HG03196 (cell line): ENCODE data around the gene CD96.
"Not testable (repeated sequence)": the region's sequence is repeated elsewhere in the genome, so short reads cannot be mapped to it uniquely, and the experiment has no call there.

Experiments used
- ATAC-seq: cut with Tn5 transposase; IDR thresholded peaks from one replicate; pipeline ENCODE4 v1.9.1; 2021; ENCODE audit not compliant: unreplicated experiment

CD96 gene

DNA sequence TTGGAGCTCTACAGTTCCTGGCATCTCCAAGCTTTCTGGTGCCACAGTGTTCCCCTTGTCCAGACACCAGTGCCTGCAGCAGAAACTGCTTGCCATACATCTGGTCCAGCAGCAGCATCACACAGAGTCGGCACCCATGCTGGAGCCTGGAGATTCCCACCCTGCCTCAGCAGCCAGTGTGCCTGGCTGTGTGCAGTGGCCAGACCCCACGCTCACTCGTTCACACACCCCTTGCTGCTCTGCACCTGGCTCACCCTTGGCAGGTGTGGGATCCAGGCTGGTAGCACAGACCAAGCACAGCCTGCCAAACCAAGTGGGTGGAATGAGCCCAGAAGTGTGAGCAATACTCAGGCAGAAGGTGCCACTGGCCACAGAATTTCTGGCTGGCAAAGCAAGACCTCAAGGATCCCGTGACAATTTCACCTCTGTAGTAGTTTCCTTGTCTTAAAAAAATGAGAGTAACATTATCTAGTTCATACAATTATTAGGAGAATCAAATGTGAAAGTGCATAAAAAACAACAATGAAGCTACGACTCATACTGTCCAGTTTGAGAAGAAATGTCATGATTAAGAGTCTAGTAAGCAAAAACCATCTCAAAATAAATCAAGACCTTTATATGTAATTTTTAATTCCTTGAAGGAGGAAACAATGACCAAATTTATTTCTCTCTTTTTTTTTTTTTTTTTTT lies 76.1 kb downstream of the CD96 start:
- no peak for ATAC-seq

DNA sequence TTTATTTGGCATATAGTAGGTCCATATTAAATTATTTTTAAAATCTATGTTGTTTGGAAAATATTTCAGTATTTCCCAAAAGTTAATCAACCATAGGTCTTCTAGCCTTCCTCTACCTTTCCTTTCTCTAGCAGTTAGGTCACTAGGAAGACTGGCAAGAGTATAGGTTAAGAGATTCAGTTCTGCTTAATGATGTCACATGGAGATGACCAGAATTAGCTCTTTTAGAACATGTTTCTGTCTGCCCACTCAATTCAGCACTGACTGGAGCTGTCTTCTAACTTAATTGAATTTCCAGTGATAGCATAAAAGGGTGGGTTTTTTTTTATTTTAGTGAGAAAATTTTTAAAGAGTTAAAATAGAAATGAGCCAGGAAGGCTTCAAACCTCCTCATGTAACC lies 76.9 kb downstream of the CD96 start:
- ATAC-seq: no peak

DNA sequence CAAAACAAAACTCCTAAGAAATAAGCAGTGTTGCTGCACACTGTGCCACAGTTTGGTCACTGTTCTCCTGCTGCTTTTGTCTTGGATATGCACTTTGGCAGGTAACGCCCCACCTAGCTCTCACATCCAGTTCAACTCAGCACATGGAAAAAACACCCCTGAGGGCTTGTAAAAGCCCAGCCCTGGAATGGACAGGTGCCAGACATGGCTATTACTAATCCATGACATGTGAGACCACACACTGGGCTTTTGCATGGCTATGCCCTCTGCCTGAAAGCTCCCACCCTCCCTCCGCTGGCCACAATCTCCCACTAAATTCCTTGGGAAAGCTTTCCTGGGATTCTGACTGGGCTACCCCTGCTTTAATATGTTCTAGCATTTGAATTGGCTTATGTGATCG lies 77.8 kb downstream of the CD96 start:
- no peak for ATAC-seq

DNA sequence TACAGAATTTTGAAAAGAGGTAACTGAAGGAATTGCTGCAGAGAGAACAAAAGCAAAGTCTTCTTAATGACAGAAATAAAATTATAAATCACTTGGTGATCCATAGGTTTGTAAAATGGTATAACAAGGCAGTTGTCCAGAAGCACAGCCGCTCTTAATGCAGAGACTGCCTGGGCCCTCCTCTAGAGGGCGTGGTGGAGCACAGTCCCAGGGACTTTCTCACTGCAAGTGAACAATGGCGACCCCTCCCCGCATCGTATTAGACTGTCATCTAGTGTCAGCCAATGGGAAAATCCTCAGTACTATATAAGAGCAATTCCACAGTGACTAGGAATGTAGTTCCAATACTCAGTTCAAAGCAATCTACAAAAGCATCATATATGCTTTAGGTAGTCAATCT lies 79.5 kb downstream of the CD96 start:
- no peak for ATAC-seq

DNA sequence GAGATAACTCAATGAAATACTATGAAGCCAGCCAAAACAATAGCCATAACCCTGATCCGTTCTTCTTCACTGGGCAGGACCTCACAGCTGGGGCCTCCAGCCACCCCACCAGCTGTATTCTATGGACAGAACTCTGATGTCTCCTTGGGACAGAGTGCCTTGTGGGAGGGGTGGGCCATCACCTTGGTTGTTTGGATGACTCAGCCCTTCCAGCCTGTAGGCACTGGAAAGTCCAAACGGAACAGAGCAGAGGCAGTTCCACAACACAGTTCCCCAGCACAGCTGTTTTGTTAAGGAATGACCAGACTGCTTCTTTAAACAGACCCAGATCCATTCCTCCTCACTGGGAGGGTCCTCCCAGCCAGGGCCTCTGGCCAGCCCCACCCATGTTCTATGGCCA lies 85.1 kb downstream of the CD96 start:
- ATAC-seq: no peak

DNA sequence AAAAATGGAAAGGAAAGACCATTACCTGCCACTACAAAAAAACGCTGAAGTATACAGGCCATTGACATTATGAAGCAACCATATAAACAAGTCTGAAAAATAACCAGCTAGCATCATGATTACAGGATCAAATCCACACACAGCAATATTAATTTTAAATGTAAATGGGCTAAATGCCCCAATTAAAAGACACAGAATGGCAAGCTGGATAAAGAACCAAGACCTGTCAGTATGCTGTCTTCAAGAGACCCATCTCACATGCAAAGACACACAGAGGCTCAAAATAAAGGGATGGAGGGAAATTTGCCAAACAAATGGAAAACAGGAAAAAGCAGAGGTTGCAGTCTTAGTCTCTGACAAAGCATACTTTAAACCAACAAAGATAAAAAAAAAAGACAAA lies 87.0 kb downstream of the CD96 start:
- ATAC-seq: not testable (repeated sequence)

DNA sequence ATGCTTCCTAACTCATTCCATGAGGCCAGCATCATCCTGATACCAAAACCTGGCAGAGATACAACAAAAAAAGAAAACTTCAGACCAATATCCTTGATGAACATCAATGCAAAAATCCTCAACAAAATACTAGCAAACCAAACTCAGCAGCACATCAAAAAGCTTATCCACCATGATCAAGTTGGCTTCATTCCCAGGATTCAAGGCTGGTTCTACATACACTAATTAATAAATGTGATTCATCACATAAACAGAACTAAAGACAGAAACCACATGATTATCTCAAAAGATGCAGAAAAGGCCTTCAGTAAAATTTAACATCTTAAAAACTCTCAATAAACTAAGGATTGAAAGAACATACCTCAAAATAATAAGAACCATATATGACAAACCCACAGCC lies 88.6 kb downstream of the CD96 start:
- not testable (repeated sequence) for ATAC-seq

DNA sequence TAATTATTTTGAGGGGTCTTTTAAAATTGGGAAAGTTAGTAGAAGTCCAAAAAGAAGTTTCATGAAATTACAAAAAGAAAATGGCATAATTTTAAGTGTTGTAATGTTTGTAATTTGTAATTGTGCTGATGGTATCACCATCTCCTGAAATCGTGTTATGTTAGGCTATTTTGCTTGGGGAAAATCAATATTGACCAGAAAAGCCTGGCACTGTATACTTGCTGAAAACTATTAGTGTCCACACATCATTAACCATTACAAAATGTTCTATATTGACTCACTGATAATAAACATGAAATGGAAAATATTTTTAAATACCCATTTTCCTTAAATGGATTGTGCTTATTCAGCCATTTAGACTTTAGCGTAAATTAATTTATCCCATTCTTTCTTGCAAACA lies 93.4 kb downstream of the CD96 start:
- no peak for ATAC-seq

DNA sequence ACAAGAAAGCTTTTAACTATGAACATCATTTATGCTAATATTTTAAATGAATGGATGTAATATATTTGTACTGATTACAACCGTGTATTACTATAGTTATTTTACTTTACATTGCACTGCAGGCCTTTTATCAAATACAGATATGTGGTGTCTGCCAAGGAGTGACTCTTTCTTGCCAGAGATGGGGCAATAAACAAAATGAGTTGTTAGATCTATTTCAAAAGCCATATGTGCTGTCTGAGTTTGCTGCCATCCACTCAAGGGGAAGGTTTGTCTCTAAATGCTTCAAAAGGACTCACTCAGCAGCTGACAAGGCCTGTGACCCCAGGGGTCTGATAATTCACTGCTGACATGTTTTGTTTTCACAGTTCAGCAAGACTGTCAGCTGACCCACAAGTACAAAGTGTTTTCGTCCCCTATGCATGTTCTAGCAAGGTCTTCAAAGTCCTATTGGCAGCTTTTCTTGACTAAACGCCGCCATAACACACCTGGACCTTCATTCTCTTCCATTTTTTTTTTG lies 94.4 kb downstream of the CD96 start:
- ATAC-seq: no peak

DNA sequence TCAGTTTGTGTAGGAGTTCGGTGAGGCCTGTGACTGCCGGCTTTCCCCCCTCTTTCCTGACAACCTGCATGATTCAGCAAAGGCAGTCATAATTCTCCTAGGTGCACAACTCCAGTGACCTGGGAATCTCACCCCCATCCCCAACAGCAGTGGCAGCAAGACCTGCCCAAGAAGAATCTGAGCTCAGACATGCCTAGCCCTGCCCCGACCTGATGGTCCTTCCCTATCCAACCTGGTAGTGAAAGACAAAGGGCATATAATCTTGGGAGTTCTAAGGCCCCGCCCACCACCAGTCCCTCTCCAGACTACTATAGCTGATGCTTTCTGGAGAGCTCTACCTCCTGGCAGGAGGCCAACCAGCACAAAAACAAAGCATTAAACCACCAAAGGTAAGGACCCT lies 97.3 kb downstream of the CD96 start:
- no peak for ATAC-seq

DNA sequence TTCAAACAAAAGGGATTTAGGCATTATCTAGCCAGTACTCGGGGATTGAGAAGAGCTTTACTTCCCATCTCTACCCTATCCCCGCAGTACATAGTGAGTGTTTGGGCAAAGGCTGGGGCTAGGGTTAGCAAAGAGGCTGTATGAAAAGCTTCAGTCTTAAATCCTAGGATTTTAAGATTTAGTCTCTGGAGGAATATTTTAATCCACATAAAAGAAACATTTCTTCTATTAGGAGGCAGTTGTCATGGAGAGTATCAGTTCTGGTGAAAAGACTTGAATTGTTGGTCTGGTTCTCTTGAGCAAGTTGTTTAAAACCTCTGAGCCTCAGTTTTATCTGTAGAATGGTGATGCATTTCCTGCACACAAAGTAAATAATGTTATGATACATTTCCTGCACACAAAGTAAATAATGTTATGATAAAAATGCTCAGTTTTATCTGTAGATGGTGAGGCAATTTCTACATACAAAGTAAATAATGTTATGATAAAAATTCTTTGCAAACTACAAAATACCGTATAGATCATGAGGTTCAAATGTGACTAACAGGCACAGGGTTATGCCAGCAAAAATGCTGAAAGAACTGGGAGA lies 107.1 kb downstream of the CD96 start:
- ATAC-seq: no peak

DNA sequence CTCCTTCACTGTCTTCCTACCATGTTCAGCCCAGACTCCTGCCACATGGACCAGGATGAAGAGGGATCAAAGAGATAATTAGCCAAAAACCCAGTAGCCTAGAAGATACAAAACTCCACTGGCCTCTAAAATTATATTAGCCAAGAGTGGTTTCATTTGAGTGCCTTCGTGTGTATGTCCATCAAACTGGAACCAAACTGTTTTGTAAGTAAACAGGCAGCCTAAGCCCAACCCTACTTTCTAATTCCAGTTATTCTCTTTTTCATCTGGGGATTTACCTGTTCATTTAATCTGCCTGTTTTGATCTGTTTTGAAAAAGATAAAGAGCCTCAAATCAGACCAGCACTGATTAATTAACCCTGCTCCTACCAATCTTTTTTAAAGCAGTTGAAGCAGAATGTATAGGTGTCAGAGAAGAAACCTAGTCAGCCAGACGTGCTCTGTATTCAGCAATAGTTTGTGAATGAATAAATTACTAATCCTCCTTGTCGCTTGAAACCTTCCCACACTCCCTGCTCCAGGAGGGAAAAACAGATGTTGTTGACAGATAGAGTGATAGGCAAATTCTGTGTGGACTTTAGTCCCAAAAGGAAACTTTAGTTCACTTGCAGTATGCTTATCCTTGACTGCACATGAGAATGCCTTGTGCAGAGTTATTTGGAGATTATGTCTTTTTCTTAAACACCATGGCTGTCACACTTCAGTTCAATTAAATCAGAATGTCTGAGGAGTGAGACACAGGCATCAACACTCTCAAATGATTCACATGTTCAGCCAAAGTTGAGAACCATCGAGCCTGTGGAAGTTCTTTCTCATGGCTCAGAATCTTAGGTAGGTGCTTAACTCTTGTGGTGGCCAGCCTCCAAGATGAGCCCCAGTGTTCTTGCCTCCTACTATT lies 108.6 kb downstream of the CD96 start:
- no peak for ATAC-seq

DNA sequence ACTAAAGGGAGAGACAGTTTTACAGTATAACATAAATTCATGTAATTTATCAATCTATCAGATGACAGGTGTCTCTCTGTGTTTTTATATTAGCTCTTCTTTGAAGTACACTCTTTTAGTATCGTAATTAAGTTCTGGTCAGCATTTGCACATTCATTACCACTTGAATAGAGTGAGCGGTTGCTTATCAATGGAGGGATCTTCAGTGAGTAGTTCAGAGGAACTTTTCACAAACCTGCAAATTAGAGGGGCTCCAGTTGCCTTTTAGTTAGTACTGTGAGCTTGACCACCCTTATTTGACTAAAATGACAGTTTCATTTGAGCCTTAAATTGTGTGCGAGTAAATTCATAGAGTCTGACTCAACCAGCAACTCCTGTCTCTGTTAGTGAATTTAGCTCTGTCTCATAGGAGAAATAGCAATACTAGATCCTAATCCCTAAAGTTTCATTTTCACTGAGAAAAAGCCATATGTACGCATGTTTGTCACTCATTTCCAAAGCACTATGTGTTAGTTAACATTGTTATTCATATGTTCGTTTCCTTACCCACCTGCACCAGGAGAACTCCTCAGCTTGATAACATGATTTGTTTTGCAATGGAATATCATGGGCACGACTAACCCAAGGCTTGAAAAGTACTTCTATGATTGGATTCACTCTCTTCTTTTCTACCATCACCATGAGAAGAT lies 110.6 kb downstream of the CD96 start:
- ATAC-seq: no peak

DNA sequence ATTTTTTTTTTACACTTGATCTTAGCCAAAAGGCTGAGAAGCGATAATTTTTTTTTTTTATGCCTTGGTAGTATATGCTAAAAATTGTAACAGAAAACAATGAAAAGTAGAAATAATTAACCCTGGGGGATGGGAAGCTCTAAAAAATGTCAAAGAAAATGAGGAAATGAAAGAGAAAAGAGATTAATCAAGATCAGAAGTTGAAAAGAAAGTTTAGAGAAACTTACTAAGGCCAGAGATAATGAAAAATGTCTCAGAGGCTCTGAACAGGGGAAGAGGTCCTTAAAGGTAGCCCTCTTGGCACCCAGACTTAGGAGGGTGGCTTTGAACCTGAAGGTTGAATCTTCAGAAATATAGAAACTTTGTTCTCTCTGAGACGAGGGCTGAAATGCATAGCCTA lies 111.8 kb downstream of the CD96 start:
- no peak for ATAC-seq

DNA sequence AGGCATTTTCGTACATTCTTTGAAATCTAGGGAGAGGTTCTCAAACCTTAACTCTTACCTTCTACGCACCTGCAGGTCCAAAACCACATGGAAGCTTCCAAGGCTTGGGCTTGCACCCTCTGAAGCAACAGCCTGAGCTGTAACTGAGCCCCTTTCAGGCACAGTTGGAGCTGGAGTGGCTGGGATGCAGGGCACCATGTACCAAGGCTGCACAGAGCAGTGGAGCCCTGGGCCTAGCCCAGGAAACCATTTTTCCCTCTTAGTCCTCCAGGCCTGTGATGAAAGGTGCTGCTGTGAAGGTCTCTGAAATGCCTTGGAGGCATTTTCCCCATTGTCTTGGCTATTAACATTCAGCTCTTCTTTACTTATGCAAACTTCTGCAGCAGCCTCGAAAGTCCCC lies 120.0 kb downstream of the CD96 start:
- ATAC-seq: no peak

DNA sequence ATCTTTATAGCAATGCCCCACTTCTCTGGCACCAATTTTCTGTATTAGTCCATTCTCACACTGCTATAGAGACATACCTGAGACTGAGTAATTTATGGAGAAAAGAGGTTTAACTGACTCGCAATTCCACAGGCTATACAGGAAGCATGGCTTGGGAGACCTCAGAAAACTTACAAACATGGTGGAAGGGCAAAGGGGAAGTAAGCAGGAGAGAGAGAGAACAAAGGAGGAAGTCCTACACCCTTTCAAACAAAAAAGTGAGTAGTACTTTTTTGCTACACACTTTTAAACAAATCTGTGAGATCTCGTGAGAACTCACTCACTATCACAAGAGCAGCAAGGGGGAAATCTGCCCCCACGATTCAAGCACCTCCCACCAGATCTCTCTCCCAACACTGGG lies 120.9 kb downstream of the CD96 start:
- ATAC-seq: no peak

DNA sequence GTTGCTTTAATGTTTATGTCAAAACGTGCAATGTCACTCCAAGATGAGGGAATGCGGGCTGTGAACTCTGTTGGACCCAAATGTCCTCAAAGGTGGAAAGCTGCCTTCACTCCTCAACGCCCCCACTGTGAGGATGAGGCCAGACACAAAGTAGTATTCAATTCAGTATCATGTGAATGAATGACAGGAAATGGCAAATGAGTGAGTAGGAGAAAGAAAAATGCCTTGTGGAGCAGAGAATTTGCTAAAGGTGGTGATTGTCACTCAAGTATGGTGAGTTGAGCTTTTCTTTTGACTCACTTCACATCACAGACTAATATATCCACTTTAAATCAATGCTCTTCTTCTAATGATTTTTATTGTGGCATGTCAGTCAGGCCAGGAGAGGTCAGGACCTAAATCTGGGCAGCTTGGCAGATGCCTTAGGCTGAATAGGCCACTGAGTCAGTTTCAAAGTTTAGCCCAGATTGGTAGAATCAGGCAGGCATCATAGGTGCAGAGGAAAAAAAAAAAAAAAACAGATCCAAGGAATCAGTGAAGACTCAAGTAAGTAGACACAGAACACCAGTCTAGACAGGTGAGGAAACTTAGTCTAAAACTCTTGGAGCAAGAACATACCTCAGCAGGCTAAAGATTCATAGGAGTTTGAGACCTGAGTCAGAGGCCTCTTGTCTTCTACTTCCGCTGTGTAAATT lies 124.2 kb downstream of the CD96 start:
- ATAC-seq: no peak

DNA sequence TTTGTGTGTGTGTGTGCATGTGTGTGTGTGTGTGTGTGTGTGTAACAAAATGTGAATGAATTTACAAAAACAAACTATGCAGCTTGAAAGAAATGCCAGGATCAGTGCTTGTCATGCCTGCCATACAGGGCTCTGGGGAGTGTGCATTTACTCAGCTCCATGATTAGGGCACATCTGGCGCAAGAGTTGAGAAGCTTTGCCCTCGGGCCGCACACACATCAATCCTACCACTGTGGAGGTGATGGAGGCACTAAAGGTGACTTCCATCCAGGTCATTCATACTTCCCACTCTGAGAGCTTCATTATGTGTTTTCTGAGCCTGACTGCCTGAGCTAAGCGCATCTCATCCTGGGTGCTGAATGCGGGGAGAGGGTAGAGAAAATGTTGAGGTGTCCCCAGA lies 125.2 kb downstream of the CD96 start:
- no peak for ATAC-seq

DNA sequence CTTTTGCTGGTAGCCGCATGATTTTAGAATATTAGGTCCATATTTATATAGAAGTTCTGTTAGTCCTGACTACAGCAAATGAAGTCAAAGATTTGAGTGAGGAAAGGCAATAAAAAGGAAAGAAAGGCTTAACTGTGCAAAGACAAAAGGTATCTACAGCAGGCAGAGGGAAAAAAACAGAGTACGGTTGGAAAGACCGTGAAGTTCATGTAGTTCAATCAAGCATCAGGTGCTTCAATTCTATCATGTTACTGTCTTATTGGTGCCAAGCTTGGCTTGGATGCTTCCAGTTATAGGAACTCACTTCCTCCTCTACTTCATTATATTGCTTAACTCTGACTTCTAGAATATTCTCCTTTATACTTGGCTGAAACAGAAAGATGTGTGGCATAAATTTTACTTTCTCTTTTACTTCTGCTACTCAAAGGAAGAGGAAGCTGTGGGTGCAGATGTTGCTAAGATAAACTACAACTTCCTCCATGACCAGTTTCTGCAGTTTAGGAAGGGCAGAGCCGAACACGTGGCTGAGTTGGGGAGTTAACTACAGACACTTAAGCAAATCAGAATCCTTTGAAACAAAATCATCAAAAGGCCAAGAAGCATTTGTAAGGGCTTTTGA lies 125.7 kb downstream of the CD96 start:
- peak; percentile 98 for ATAC-seq

DNA sequence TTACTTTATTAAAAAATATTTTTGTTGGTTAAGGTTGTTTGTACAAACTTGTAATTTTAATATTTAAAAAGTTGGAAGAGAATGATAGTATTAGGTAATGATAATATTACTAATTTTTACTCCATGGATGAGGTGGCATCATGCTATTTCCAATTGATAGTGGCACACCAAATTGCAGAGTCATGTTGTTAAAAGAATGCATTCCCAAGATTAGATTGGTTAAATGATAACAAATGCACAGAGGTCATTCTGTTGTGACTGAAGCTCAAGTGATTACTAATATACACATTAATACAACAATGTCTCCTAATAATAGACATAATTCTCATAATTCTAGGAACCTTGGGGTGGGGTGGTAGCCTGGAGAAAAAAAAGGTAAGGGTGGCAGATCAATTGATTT lies 126.3 kb downstream of the CD96 start:
- ATAC-seq: no peak
